Lung (tissue), 12 donors: ENCODE results near the gene PRKCA. TPM values are rescaled to one million over a fixed set of nuclear protein-coding genes. Genes with fewer than 3 reads are reported as not detected.

Experiments
- ATAC-seq: fragments of 200-7000 bp; cut with Tn5 transposase; one replicate; pipeline ENCODE4 v1.9.1; 2020; ENCODE audit warnings: moderate number of reproducible peaks; ENCODE audit not compliant: insufficient read depth, low FRiP score
- DNase-seq, 3 donors: peaks; one replicate each; pipeline ENCODE4 v3.0.0-alpha.2; 2013 to 2017
- H3K27ac ChIP-seq, 2 donors: one replicate each; pipeline ENCODE4 v1.5.1; 2013; ENCODE audit warnings: mild to moderate bottlenecking in 2 of 2, moderate library complexity in 2 of 2, control low read depth in 1 of 2, inconsistent platforms in 1 of 2, low read depth in 1 of 2, low read length in 1 of 2
- H3K27me3 ChIP-seq, 3 donors: one replicate each; pipeline ENCODE4 v1.5.1; 2013; ENCODE audit warnings: low read length in 2 of 3; ENCODE audit not compliant: control insufficient read depth in 3 of 3, insufficient read depth in 3 of 3
- H3K36me3 ChIP-seq, 4 donors: one replicate each; pipeline ENCODE4 v1.5.1; 2013; ENCODE audit warnings: low read length in 4 of 4, mild to moderate bottlenecking in 1 of 4, moderate library complexity in 1 of 4; ENCODE audit not compliant: control insufficient read depth in 4 of 4, insufficient read depth in 4 of 4
- H3K4me1 ChIP-seq, 5 donors: one replicate each; pipeline ENCODE4 v1.5.1; 2013; ENCODE audit warnings: low read length in 5 of 5, mild to moderate bottlenecking in 2 of 5, moderate library complexity in 1 of 5; ENCODE audit not compliant: control insufficient read depth in 5 of 5, insufficient read depth in 5 of 5
- H3K4me3 ChIP-seq: one replicate; pipeline ENCODE4 v1.5.1; 2013; ENCODE audit warnings: mild to moderate bottlenecking, control low read depth, moderate library complexity
- H3K9ac ChIP-seq, 2 donors: one replicate each; pipeline ENCODE4 v1.5.1; 2013; ENCODE audit warnings: low read length in 2 of 2, control low read depth in 1 of 2; ENCODE audit not compliant: insufficient read depth in 1 of 2
- H3K9me3 ChIP-seq, 4 donors: one replicate each; pipeline ENCODE4 v1.5.1; 2013; ENCODE audit warnings: low read length in 3 of 4, mild to moderate bottlenecking in 1 of 4, moderate library complexity in 1 of 4; ENCODE audit not compliant: control insufficient read depth in 4 of 4, insufficient read depth in 3 of 4
- CTCF ChIP-seq: IDR thresholded peaks from 2 replicates; pipeline ENCODE4 v1.5.1; 2012; ENCODE audit warnings: mild to moderate bottlenecking; ENCODE audit errors: control extremely low read depth, extremely low read depth
- WGBS, 2 donors: extraction: QIAGEN DNeasy Blood & Tissue Kit; methylation state at CpG; one replicate each; pipeline ENCODE4 v1.1.7; 2013; 5-methylcytosine and 5-hydroxymethylcytosine counted together
- polyA plus RNA-seq, 2 donors: library from polyadenylated mRNA; stranded (reverse); fragments of 200-250 nt; gene quantifications; one replicate each; pipeline ENCODE4 v1.2.1, GENCODE V29; 2013
- total RNA-seq, 2 donors: library from RNA; depleted of rRNA in 1 of 2; stranded (reverse); fragments of >200 nt in 1 of 2; gene quantifications; one replicate each; pipeline ENCODE4 v1.2.1, GENCODE V29; 2014 to 2021
- donor health status: control.
- donor health status: control.
- donor health status: Bipolar disorder and iron deficiency.
- donor health status: healthy.
- donor health status: DM: yes; HTN: yes; CAD: no.

PRKCA gene
- total and polyA plus RNA-seq, 4 donors = 3.4 to 34.8 (median 13.8) TPM

- ATAC-seq = no peak
These were observed 446.9 kb downstream of the PRKCA start for GRCh38 chr17:66749217-66749832.

GRCh38 chr17:66750116-66750515, 447.7 kb downstream of the PRKCA start:
- WGBS, 2 donors = 95 to 96% methylated on average over 7 of the region's 7 CpGs
- no peaks in the 10 kb centered on the region for H3K27me3 ChIP-seq
- H3K4me1 ChIP-seq = peaks cover 0 to 2% (median 0%) of the 10 kb centered on the region in 5 donors
- no peak for DNase-seq
- no peak overlapping the region for H3K4me3 ChIP-seq
- H3K27ac ChIP-seq = no peak overlapping the region
- no peak for TF ChIP-seq CTCF
- no peaks in the 10 kb centered on the region for H3K9me3 ChIP-seq
- no peak overlapping the region for H3K9ac ChIP-seq
- H3K36me3 ChIP-seq = peaks cover 0 to 3% (median 0%) of the 10 kb centered on the region in 4 donors
- ATAC-seq = no peak

More at GRCh38 chr17:66749217-66749832, 446.9 kb downstream of the PRKCA start:
- 96% methylated on average over 7 of the region's 7 CpGs for WGBS, 2 donors
- no peak for TF ChIP-seq CTCF
- Histone ChIP-seq H3K36me3 (peaks cover 0 to 3% (median 1%) of the 10 kb centered on the region in 4 donors), H3K9ac (no peak overlapping the region), H3K27me3 (no peaks in the 10 kb centered on the region), H3K27ac (no peak overlapping the region), H3K9me3 (no peaks in the 10 kb centered on the region), H3K4me1 (no peaks in the 10 kb centered on the region), H3K4me3 (no peak overlapping the region)
- DNase-seq = no peak

- ATAC-seq (no peak), DNase-seq (no peak)
- Histone ChIP-seq H3K9me3 (no peaks in the 10 kb centered on the region), H3K4me1 (peaks cover 0 to 11% (median 0%) of the 10 kb centered on the region in 5 donors), H3K36me3 (peaks cover 0 to 1% (median 0%) of the 10 kb centered on the region in 4 donors), H3K9ac (no peak overlapping the region), H3K27me3 (no peaks in the 10 kb centered on the region), H3K27ac (no peak overlapping the region), H3K4me3 (no peak overlapping the region)
- TF ChIP-seq CTCF = no peak
- WGBS, 2 donors = 73 to 95% methylated on average over 11 of the region's 11 CpGs
These were observed 448.5 kb downstream of the PRKCA start for GRCh38 chr17:66750781-66751543.
